NB4 (cell line): Measurements from ENCODE around the gene SSBP3.

Source experiments
- DNase-seq: peaks from one replicate; pipeline ENCODE4 v3.0.0; 2010; ENCODE audit warnings: low read depth
- H3K4me3 ChIP-seq: one replicate; pipeline ENCODE4 v1.5.1; 2011; ENCODE audit warnings: mild to moderate bottlenecking, low read depth, low read length, moderate library complexity
- MYC ChIP-seq: IDR thresholded peaks from 2 replicates; pipeline ENCODE4 v1.6.1; 2011; ENCODE audit warnings: low read depth, low read length
- POLR2A ChIP-seq: IDR thresholded peaks from 2 replicates; pipeline ENCODE4 v1.6.1; 2011; ENCODE audit warnings: mild to moderate bottlenecking; ENCODE audit not compliant: insufficient read length; ENCODE audit errors: extremely low read depth
- TF ChIP-seq, protein P1 (sequence below): IDR thresholded peaks from 2 replicates; pipeline ENCODE4 v1.6.1; 2011; ENCODE audit warnings: low read depth, low read length
- TF ChIP-seq, protein P2 (sequence below): IDR thresholded peaks from one replicate; pipeline ENCODE4 v1.5.1; 2012; ENCODE audit warnings: low read depth, low read length

The SSBP3 gene

DNA sequence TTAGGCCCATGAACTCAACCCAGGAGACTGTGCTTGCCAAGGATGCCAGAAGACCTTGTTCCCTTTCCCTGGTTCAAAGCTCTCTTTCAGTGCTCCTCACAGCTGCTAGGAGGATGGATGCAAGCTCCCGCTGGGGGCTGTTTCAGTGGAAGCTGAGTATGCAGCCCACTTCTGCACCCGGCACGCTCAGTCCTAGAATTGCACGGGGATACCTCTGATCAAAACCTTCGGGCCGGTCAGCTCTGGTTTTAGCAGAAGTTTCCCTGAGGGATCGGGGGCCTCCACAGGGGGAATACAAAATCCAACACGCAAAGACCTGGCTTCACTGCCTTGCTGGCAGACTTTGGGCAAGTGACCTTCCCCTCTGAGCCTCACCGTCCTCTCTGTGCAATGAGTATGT is 4.2 kb upstream of the SSBP3 start:
- TF ChIP-seq, protein P1, sequence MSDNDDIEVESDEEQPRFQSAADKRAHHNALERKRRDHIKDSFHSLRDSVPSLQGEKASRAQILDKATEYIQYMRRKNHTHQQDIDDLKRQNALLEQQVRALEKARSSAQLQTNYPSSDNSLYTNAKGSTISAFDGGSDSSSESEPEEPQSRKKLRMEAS: no peak
- TF ChIP-seq POLR2A: no peak
- TF ChIP-seq, protein P2, sequence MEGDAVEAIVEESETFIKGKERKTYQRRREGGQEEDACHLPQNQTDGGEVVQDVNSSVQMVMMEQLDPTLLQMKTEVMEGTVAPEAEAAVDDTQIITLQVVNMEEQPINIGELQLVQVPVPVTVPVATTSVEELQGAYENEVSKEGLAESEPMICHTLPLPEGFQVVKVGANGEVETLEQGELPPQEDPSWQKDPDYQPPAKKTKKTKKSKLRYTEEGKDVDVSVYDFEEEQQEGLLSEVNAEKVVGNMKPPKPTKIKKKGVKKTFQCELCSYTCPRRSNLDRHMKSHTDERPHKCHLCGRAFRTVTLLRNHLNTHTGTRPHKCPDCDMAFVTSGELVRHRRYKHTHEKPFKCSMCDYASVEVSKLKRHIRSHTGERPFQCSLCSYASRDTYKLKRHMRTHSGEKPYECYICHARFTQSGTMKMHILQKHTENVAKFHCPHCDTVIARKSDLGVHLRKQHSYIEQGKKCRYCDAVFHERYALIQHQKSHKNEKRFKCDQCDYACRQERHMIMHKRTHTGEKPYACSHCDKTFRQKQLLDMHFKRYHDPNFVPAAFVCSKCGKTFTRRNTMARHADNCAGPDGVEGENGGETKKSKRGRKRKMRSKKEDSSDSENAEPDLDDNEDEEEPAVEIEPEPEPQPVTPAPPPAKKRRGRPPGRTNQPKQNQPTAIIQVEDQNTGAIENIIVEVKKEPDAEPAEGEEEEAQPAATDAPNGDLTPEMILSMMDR: no peak
- no peak for TF ChIP-seq MYC
- no peak for DNase-seq

DNA sequence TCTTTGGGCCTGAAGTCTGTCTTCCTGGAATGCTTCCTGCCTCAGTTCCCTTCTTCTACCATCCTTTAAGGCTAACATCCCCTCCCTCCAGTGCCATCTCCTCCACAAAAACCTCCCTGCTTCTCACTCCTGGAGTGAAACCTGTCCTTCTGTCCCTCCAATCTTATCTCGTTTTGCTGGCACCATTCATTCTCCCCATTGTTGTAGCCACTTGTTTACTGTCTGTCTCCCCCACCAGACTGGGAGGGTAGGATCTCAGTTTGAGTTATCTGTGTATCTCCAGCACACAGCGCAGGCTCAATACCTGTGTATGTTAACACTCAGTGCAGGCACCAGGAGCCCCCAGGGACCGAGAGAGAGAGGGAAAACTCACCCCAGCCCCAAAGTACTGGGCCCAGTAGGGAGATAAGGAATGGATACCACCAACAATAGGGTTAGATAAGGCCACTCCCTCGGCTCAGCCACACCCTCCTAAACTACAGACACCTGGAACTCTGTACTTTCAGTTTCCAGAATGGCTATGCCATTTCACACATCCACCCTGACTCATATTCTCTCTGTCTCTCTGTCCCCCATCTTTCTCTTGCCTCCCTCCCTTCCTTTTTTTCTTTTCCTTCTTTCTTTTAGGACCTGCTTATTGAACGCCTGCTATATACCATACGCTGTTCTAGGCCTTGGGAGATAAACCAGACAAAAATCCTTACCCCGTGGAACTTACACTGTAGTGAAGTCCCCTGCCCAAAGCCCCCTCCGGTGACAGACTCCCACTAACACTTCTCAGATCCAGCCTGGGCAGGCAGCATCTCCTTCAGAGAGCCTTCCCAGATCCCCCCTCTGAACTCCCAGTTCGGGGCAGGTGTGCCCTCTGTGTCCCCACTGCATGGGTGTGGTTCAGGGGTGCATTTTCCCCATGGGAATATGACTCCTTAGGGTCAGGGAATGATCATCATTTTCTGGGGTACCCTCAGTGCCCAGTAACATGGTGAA is 3.3 kb upstream of the SSBP3 start:
- DNase-seq: peak; percentile 51
- H3K4me3 ChIP-seq: no peak overlapping the region
- TF ChIP-seq, protein P2: no peak
- no peak for TF ChIP-seq MYC
- no peak for TF ChIP-seq POLR2A
- TF ChIP-seq, protein P1: no peak

More for the DNA sequence above, 4.2 kb upstream of the SSBP3 start:
- no peak overlapping the region for H3K4me3 ChIP-seq

DNA sequence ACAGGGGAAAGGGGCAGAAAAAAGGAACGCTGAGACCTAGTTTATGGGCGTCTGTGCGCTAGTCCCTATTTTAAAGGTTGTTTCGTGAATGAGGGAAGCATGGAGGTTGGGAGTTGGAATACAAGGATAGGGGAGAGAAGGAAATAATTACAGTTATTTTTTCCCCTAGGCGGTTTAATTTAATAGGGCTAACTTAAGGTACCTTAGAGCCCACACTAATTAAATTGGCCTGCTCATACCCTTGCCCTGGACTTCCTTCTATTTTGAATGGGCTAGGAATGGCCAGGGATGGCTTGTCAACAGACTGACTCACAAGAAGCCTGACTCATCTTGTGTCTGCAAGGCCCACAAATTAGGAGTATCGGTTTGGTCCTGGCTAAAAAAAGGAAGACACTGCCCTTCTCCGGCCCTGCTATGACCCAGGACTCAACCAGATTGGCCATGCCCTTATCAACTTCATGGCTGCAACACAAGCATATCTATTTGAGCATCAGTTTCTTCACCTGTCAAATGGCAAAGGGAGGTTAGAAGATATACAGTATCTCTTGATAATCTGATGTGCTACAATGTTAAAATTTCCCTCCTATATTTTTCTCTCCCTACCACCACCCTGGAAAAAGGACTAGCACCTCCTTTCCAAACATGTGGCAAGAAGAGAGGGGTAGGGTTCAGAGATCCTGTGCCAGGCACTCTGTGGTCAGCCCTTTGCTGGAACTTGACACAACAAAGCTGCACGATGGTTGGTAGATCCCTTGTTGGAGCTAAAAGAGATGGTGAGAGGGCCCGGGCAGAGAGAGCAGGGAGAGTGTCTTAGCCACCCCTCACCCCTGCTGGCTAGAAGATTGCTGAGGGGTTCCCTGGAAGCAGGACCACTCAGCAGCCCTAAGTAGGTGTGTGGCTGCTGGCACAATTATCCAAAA is 2.2 kb upstream of the SSBP3 start:
- DNase-seq: peak; percentile 85
- TF ChIP-seq, protein P1: no peak
- TF ChIP-seq, protein P2: no peak
- TF ChIP-seq POLR2A (no peak), MYC (no peak)
- H3K4me3 ChIP-seq: peak overlapping the region; percentile 11

DNA sequence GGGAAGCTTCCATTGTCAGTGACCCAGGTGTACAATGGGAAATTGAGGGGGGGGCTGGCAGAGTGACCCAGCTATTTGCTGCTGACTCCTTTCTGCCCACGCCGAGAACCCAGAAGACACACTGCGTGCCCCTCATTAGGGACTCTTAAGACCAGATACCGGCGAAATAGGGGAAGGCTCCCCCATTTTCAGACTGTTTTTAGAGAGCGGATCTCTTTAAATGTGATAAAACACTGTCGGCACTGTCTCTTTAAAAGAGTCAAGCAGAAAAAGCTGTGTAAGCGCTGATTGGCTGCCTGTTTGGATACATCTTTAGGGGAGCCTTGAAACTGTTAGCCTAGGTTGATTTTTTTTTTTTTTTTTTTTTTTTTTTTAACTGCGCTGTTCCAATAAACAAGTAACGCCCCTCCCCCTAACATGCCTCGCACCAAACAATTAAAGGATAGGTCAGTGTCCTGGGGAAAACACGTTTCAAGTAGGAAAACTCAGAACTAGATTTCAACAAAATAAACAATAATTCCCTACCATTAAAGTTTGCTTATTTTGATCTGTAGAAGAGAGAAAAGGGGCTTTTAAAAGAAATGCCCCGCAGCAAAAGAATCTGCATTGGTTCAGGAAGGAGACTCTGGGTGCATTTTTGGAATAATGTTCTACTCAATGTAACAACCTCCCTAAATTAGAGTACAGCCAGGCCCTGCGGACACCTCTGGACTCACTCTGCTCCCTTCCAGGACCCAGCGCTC is 1.4 kb upstream of the SSBP3 start:
- peak overlapping the region; percentile 65 for H3K4me3 ChIP-seq
- TF ChIP-seq, protein P2: no peak
- peak; percentile 48; the same call in 1 of the 2 replicates for TF ChIP-seq MYC
- DNase-seq: peak; percentile 92

DNA sequence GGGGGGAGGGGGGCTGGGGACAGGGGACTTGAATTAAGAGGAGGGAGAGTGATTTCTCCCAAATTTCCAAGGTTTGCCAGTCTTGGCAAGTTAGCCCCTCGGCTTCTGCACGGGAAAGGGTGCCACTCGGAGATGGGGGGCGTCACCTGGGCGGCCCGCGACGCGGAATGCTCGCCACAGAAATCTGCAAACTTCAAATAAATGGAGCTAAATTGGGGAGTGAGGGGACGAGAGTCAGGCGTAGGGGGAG is 885 bp upstream of the SSBP3 start:
- H3K4me3 ChIP-seq: peak overlapping the region; percentile 65
- TF ChIP-seq MYC (no peak), POLR2A (no peak)
- TF ChIP-seq, protein P1: no peak
- TF ChIP-seq, protein P2: no peak
- no peak for DNase-seq
